ENCODE data around the gene RANBP2. TPM values are rescaled to one million over a fixed set of nuclear protein-coding genes. Genes with fewer than 3 reads are reported as not detected.
A peak's percentile ranks its signal among the peaks of the same experiment; 100 is the strongest.

RANBP2 gene
- total and polyA plus RNA-seq, 10 of the 15 experiments (the other 5 are each of a cell fraction or from before 2014, with no cell fraction given): 9.0 to 81.7 (median 28.3) TPM

DNA sequence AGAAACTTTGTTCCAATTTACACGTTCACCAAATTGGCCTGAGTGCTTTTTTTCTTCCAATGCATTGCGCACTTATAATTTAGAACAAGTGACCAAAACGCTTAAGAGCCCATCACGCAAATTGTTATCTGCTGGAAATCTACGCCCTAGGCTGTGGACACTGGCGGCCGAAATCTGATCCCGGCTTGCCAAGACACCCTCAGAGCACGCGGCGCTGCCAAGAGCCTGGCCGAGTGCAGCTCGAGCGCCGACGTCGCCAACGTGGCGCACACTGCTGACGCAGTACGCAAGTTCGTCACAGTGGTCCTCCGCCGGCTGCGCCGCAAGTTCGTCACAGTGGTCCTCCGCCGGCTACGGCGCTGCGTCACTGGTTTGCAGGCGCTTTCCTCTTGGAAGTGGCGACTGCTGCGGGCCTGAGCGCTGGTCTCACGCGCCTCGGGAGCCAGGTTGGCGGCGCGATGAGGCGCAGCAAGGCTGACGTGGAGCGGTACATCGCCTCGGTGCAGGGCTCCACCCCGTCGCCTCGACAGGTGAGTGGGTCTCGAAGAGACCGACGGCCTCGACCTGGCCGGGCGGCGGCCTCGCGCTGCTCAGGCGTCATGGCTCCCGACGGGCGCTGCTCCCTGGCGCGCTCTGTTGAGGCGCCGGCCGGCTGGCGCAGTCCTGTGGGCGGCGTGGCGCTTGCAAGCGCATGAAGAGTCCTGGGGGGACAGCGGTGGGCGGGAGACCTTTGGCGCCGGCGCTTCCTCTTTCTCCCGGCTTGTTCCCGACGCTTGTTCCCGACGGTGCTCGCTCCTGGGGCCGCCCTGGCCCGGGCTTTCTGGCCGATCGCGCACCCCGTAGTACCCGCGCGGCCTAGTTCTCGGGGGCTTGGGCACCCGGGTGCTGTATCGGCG lies at the start of gene RANBP2 (continued):
- TF ChIP-seq MXI1 (IDR thresholded peaks at IDR 0.05; ENCODE audit: low read depth, low read length) (peak; percentile 95), NRF1 (conservative IDR thresholded peaks at IDR 0.05; ENCODE audit: low read depth, low read length) (no peak), CBX3 (IDR thresholded peaks at IDR 0.05; ENCODE audit: borderline replicate concordance, low read depth) (no peak), BCLAF1 (IDR thresholded peaks at IDR 0.05) (no peak), JUND (IDR thresholded peaks at IDR 0.05; ENCODE audit: low read depth, low read length) (no peak), BHLHE40 (IDR thresholded peaks at IDR 0.05; ENCODE audit: borderline replicate concordance in 1 of 2, low read depth in 2 of 2, low read length in 1 of 2) (peak in 1 of 2 experiments; percentile 79; a peak in 2 of 4 replicates), RUNX3 (IDR thresholded peaks at IDR 0.05; ENCODE audit: low read length) (peak; percentile 81), JUNB (IDR thresholded peaks at IDR 0.05) (no peak; the same call in 1 of the 2 replicates), RAD21 (IDR thresholded peaks at IDR 0.05; ENCODE audit: insufficient read depth, low read depth, low read length) (no peak), ZSCAN29 (IDR thresholded peaks at IDR 0.05) (no peak), ESRRA (IDR thresholded peaks at IDR 0.05; ENCODE audit: low read length) (no peak), ZNF24 (IDR thresholded peaks at IDR 0.05) (peak; percentile 5; the same call in 1 of the 2 replicates), SMAD1 (IDR thresholded peaks at IDR 0.05; ENCODE audit: low read depth, partially characterized antibody) (peak; percentile 75), SRF (IDR thresholded peaks at IDR 0.05; ENCODE audit: low read depth in 2 of 2, low read length in 2 of 2) (peak; percentile 59 to 85; a peak in 3 of 4 replicates), RELA (IDR thresholded peaks at IDR 0.05; ENCODE audit: borderline replicate concordance, partially characterized antibody) (peak; percentile 90), POLR2A (IDR thresholded peaks at IDR 0.05; ENCODE audit: low read depth, low read length) (peak; percentile 97), POLR2AphosphoS5 (IDR thresholded peaks at IDR 0.05; ENCODE audit: low read length) (peak; percentile 94), PAX5 (IDR thresholded peaks at IDR 0.05; ENCODE audit: borderline replicate concordance, low read depth, low read length) (peak; percentile 49; the same call in 1 of the 2 replicates), CUX1 (IDR thresholded peaks at IDR 0.05; ENCODE audit: insufficient replicate concordance, low read depth, low read length) (no peak)
- TF ChIP-seq, protein P1, sequence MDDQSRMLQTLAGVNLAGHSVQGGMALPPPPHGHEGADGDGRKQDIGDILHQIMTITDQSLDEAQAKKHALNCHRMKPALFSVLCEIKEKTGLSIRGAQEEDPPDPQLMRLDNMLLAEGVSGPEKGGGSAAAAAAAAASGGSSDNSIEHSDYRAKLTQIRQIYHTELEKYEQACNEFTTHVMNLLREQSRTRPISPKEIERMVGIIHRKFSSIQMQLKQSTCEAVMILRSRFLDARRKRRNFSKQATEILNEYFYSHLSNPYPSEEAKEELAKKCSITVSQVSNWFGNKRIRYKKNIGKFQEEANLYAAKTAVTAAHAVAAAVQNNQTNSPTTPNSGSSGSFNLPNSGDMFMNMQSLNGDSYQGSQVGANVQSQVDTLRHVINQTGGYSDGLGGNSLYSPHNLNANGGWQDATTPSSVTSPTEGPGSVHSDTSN (IDR thresholded peaks at IDR 0.05; ENCODE audit: insufficient replicate concordance, low read depth, low read length): no peak

Measured in GM12878 (cell line).